ENCODE measurements around the gene ABCC12. TPM values are rescaled to one million over a fixed set of nuclear protein-coding genes. Genes with fewer than 3 reads are reported as not detected.

Gene ABCC12
- total RNA-seq, 1 donor from 2014 or later = 0.06 TPM

- H3K4me3 Mint-ChIP-seq = no peak overlapping the region
- TF ChIP-seq, protein P1, sequence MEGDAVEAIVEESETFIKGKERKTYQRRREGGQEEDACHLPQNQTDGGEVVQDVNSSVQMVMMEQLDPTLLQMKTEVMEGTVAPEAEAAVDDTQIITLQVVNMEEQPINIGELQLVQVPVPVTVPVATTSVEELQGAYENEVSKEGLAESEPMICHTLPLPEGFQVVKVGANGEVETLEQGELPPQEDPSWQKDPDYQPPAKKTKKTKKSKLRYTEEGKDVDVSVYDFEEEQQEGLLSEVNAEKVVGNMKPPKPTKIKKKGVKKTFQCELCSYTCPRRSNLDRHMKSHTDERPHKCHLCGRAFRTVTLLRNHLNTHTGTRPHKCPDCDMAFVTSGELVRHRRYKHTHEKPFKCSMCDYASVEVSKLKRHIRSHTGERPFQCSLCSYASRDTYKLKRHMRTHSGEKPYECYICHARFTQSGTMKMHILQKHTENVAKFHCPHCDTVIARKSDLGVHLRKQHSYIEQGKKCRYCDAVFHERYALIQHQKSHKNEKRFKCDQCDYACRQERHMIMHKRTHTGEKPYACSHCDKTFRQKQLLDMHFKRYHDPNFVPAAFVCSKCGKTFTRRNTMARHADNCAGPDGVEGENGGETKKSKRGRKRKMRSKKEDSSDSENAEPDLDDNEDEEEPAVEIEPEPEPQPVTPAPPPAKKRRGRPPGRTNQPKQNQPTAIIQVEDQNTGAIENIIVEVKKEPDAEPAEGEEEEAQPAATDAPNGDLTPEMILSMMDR (IDR thresholded peaks at IDR 0.05) = no peak
- TF ChIP-seq EZH2phosphoT487 (IDR thresholded peaks at IDR 0.05) (no peak), EZH2 (IDR thresholded peaks at IDR 0.05) (no peak)
- no peak overlapping the region for H3K4me3 ChIP-seq
- peaks cover 5% of the 10 kb centered on the region for H3K27me3 Mint-ChIP-seq (ENCODE audit: insufficient read depth, low read depth)
- peaks cover 4% of the 10 kb centered on the region for H3K27me3 ChIP-seq
- no peak overlapping the region for H2AFZ ChIP-seq (replicated peaks)
- H3K9me3 Mint-ChIP-seq = no peaks in the 10 kb centered on the region
- no peaks in the 10 kb centered on the region for H3F3A ChIP-seq (ENCODE audit: low read depth)
- H3K27ac ChIP-seq = no peak overlapping the region
- no peaks in the 10 kb centered on the region for H3K79me2 ChIP-seq (ENCODE audit: low read depth)
- no peaks in the 10 kb centered on the region for H3K9me3 ChIP-seq (ENCODE audit: low read depth)
- peaks cover 23% of the 10 kb centered on the region for H3K4me1 Mint-ChIP-seq
- no peak for DNase-seq (ENCODE audit: low spot score)
- no peaks in the 10 kb centered on the region for H3K36me3 Mint-ChIP-seq
- H3K27ac Mint-ChIP-seq = no peak overlapping the region
- H4K20me1 ChIP-seq (ENCODE audit: low read depth) = no peaks in the 10 kb centered on the region
- H3K9ac ChIP-seq = no peak overlapping the region
- H3K36me3 ChIP-seq = no peaks in the 10 kb centered on the region
- no peak overlapping the region for H3K4me2 ChIP-seq
- no peaks in the 10 kb centered on the region for H3K4me1 ChIP-seq
Observed at GRCh38 chr16:48160575-48160974, 4.8 kb upstream of the ABCC12 start.

DNA sequence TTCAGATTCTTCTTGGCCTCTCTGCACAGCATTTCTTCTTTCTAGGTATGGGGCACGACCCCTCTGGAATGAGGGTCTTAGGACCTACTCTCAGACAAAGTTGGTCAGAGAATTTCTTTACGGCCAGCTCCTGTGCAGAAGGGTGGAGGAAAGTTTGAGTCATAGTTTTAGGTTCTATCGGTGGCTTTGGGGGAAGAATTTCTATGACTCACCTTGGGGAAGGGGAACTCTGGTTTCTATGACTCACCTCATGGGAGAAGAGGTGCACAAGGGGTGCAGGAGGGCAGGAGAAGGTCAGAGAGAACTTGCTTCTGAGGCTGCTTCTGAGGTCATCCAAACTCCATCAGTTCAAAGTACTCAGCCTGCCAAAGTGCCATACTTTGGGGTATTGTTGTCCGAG, 2.5 kb upstream of the ABCC12 start:
- Histone ChIP-seq H3K4me1 (no peaks in the 10 kb centered on the region), H2AFZ (replicated peaks) (no peak overlapping the region), H3K4me2 (no peak overlapping the region), H3K27me3 (peaks cover 4% of the 10 kb centered on the region), H3K36me3 (no peaks in the 10 kb centered on the region), H3K9me3 (ENCODE audit: low read depth) (no peaks in the 10 kb centered on the region), H3F3A (ENCODE audit: low read depth) (no peaks in the 10 kb centered on the region), H3K79me2 (ENCODE audit: low read depth) (no peaks in the 10 kb centered on the region), H3K9ac (no peak overlapping the region), H4K20me1 (ENCODE audit: low read depth) (no peaks in the 10 kb centered on the region), H3K27ac (no peak overlapping the region), H3K4me3 (no peak overlapping the region)
- Mint-ChIP-seq H3K36me3 (no peaks in the 10 kb centered on the region), H3K4me1 (peaks cover 17% of the 10 kb centered on the region), H3K27ac (no peak overlapping the region), H3K9me3 (no peaks in the 10 kb centered on the region), H3K4me3 (no peak overlapping the region), H3K27me3 (ENCODE audit: insufficient read depth, low read depth) (peaks cover 5% of the 10 kb centered on the region)
- DNase-seq (ENCODE audit: low spot score) = no peak
- no peak for TF ChIP-seq EZH2 (IDR thresholded peaks at IDR 0.05)
- TF ChIP-seq, protein P1 (IDR thresholded peaks at IDR 0.05) = no peak

- H3F3A ChIP-seq (ENCODE audit: low read depth) = no peaks in the 10 kb centered on the region
- H3K9me3 Mint-ChIP-seq = no peaks in the 10 kb centered on the region
- H3K4me1 Mint-ChIP-seq = peaks cover 14% of the 10 kb centered on the region
- H3K27me3 Mint-ChIP-seq (ENCODE audit: insufficient read depth, low read depth) = peaks cover 5% of the 10 kb centered on the region
- no peak overlapping the region for H3K4me3 ChIP-seq
- no peak for DNase-seq (ENCODE audit: low spot score)
- peaks cover 4% of the 10 kb centered on the region for H3K27me3 ChIP-seq
- TF ChIP-seq EZH2phosphoT487 (IDR thresholded peaks at IDR 0.05) (no peak), EZH2 (IDR thresholded peaks at IDR 0.05) (no peak)
- TF ChIP-seq, protein P1 (IDR thresholded peaks at IDR 0.05) = no peak
- no peak overlapping the region for H3K9ac ChIP-seq
- H4K20me1 ChIP-seq (ENCODE audit: low read depth) = no peaks in the 10 kb centered on the region
- no peaks in the 10 kb centered on the region for H3K36me3 ChIP-seq
- no peak overlapping the region for H2AFZ ChIP-seq (replicated peaks)
- no peaks in the 10 kb centered on the region for H3K4me1 ChIP-seq
- no peak overlapping the region for H3K27ac ChIP-seq
- H3K27ac Mint-ChIP-seq = no peak overlapping the region
- no peaks in the 10 kb centered on the region for H3K9me3 ChIP-seq (ENCODE audit: low read depth)
- H3K36me3 Mint-ChIP-seq = no peaks in the 10 kb centered on the region
- no peak overlapping the region for H3K4me3 Mint-ChIP-seq
- no peak overlapping the region for H3K4me2 ChIP-seq
- H3K79me2 ChIP-seq (ENCODE audit: low read depth) = no peaks in the 10 kb centered on the region
Observed at GRCh38 chr16:48157794-48158193, 2.0 kb upstream of the ABCC12 start.
